ENCODE data around the gene IMMP2L.
"Not testable (repeated sequence)": the region's sequence is repeated elsewhere in the genome, so short reads cannot be mapped to it uniquely, and the experiment has no call there.

Gene IMMP2L

DNA sequence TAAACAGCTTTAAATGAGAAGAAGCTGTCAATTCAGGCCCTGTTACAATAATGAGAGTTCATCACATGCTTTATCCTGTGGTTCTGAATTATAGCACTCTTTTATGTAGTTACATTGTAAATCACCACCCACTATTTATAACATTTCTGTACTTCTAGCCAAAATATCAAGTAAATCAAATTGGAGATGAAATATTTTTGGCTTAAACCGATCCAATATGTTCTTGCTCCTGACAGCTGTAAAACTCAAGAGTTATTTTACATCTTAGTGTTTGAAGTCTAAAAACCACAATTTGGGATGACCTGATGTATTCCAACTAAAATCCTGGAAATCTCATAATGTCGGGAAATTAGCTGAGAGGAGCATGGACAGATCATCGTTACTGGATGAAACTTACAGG lies 842.6 kb downstream of the IMMP2L start:
- DNase-seq (ENCODE audit: low spot score): no peak

DNA sequence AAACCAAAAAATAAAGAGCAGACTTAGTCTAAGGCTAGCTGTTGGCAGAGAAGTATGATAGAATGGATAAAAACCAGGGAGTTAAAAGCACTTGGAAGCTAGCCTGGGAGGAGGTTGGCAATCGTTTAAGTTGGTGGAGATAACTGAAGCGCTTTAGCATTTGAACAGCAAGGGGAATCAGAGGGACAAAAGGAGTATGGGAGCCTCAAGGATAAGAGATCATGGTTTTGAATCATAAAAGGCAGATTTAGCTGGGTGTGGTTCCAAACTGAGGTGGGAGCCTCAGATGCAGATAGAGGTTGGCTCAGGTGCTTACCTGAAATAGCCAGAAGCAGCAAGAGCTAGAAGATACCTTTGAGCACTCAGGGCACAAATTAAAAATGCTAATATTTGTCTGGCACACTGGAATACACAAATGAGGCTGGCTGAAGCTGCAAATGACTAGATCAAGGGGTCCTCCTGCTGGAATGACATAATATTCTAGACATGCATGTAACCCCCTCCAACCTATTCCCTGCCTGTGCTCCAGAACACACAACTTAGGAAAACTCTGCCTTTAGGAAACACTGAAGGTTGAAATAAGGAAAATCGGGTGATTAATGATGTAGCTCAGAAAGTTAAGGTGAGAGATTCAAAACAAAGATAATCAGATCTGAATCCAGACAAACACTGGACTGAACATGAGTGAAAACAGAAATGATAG lies 843.6 kb downstream of the IMMP2L start:
- no peak for DNase-seq (ENCODE audit: low spot score)

DNA sequence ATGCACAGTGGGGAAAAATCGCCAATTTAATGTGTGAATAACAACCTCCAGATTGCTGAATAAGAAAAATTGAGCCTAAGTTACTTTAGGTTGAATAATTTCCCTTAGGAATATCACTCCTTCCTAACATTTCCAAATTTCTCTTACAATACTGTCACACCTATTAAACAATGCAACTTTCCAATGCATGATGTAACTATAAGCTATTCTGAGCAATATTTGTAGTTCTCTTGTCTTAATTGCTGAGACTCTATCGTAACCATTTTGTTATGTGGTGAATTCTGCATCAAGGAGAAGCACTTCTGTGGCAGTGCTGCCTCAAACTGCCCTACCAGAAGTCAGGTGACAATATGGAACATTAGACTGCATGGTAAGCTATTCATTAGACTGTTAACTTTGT lies 858.1 kb downstream of the IMMP2L start:
- no peak for DNase-seq (ENCODE audit: low spot score)

DNA sequence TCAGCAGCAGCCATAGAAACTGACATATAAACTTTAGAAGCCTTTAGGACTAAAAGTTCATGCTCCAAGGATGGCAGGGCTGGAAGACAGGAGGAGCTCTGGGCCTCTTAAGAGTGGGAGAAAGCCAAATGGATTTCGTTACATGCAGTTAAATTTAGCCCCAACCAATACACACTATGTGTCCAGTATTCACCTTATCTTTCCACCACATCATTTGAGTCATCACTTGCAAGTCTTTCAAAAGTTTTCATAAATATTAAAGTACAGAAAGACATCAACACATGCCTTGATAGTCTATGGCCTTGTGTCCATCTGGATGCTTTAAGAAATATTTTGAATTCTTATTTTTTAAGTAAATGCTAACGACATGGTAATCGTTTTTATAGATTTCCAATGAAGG lies 863.7 kb downstream of the IMMP2L start:
- DNase-seq (ENCODE audit: low spot score): no peak

DNA sequence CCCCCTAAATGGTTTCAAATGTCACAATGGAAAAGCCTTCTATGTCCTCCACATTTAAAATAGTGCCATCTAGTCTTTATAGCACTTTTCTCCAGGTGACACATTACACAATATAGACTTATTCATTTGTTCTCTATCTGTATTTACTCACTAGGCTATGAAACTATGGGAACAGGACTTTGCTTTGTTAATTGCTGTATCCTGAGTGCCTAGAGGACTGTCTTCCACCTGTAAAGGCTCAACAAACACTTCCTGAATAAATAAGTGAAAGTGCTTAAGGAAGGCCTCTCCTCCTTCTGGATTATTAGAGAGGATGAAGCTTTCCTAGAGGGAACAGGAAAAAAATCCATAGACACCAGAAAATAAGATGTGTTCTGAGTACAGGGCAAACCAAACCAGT lies 868.9 kb downstream of the IMMP2L start:
- no peak for DNase-seq (ENCODE audit: low spot score)

DNA sequence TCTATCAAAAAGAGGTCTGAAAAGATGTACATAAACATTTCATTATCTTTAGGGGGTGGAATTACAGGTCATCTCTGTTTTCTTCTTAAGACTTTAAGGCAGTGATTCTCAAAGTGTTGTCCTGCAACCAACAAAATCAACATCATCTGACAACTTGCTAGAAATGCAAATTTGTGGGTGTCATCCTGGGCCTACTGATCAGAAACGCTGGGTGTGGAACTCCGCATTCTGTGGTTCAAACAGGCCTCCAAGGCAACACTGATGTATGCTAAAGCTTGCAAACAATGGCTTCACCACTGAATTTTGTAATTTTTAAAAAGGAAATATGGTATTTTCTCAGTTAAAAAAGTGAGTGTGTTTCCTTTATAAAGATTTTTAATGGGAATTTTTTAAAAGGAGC lies 873.4 kb downstream of the IMMP2L start:
- no peak for DNase-seq (ENCODE audit: low spot score)

DNA sequence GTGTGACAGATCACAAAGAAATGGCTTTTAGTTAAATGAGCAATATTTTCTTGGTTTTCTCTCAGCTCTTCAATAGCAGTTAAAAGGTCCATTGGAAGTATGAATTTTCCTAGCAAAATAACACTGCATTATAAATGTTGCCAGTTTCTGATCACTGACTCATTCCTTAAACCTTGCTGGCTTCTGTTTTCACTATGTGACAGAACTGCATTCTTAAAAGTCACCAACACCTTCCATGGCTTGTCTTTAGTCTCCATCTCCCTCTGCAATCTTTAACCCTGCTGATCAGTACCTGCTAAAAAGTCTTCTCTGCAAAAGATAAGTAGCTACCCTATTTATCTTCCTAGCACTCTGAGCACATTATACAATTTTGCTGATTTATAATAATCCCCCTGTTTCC lies 876.4 kb downstream of the IMMP2L start:
- DNase-seq (ENCODE audit: low spot score): no peak

DNA sequence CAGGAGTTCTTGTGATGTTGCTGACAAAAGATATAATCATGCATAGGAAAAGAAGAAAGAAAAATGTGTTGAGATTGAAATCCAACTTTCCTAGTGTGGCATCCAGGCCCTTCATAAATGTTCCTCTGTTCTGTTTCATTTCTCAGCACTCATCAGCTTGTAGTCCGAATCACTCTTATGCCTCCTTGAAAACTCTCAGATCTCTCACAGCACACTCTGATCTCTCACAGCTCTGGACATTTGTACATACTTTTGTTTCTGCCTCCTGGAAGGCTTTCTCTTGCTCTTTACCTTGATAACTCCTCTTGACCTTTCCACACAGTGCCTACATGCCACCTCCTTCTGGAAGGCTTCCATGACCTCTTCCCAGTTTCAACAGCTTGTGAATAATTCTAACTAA lies 880.4 kb downstream of the IMMP2L start:
- no peak for DNase-seq (ENCODE audit: low spot score)

DNA sequence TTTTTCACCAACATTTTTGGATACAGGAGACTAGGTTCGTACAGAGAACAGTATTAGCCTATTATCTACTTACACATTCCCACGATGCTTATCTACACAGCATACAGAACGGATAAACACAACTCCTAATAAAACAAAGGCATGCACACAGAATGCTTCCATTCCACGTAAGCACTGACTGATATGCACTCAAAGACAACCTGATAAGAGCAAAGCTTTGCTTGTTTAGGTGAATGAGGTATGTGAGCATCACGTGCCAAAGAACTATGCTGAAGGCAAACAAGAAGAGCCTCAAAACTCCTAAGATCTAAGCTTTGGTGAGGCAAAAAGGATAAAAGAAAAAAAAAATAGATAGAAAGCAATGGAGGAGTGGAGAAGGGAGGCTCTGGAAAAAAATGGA lies 884.9 kb downstream of the IMMP2L start:
- no peak for DNase-seq (ENCODE audit: low spot score)

DNA sequence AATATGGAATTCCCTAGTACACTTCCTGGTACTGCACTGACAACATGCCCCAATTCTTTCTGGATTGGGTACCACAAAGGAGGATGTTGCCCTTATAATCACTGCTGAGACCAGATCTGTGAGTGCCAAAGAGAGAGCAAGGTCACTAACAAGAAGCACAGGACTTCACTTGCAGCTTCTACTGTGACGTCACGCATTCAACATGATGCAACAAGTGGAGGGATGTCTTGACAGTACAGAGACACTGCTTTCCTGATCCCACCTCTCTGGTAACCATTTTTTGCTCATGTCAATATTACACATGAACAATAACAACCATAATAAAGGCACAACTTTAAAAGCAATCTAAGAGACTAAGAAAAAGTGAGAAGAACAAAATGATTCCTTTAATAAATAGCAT lies 885.5 kb downstream of the IMMP2L start:
- DNase-seq (ENCODE audit: low spot score): no peak

DNA sequence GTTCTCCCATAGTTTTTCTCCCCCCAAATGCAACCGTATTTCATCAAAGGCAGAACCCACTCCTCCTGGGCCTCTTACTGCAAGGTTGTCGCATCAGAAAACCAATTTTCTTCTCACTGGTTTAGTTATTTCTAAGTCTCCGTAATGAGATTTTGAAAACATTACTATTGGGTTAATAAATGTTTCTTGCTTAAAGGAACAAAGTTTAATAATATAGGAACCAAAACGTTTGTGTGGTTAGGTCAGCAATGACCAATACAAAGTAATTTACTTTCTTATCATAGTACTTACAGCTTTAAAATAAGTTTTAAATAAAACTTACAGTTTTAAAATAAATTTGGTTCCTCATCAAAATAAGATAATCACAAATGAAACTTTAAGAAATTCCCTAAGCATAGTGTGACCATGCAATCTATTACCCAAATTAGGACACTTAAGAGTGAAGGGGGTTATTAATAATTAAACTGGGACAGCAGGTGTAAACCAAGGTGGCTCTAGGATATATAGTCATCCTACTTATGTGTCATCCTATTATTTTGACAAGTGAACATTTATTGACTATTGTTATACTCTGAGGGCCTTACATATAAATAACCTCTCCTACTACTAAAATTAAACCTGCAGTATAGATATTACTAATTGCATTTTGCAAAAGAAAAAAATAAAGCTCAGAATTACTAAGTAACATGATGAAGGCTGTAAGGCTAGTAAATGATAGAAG lies 886.7 kb downstream of the IMMP2L start:
- no peak for DNase-seq (ENCODE audit: low spot score)

DNA sequence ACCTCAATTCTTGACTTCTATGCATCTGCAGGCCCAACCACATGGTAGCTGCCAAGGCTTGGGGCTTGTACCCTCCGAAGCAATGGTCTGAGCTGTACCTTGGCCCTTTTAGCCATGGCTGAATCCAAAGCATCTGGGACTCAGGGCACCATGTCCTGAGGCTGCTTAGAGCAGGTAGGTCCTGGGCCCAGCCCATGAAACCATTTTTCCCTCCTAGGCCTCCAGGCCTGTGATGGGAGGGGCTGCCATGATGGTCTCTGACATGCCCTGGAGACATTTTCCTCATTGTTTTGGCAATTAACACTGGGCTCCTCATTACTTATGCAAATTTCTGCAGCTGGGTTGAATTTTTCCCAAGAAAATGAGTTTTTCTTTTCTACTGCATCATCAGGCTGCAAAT lies 889.1 kb downstream of the IMMP2L start:
- DNase-seq (ENCODE audit: low spot score): no peak

DNA sequence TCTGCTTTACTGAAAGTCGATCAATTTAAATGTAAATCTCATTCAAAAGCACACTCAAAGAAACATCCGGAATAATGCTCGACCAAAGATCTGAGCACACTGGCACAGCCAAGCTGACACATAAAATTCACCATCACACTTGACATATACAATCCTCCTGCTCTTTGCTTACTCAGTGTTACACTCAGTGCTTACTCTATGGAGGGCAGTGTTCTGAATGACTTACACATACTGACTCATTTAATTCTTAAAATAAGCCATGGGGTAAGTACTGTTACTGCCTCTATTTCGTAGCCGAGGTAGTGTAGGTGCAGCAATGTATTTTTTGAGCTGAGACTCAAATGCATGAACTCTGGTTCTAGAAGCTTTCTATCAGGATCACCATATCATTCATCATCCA lies 892.9 kb downstream of the IMMP2L start:
- no peak for DNase-seq (ENCODE audit: low spot score)

DNA sequence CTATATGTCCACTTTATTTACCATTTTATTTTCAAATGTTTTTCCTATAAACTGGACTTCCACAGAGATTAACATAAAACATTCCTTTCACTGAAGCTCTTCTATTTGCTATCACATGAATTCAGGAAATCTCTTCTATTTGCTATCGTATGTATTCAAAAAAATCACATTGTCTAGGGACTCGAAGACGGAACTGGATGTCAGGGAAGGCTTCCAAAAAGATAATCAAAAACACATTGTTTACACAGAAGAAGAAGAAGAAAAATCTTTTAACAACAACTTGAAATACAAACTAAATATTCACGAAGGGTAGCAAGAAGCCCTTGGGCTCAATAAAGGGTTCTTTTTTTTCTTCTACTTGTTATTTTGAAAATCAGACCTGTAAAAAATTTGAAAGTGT lies 897.5 kb downstream of the IMMP2L start:
- DNase-seq (ENCODE audit: low spot score): no peak

DNA sequence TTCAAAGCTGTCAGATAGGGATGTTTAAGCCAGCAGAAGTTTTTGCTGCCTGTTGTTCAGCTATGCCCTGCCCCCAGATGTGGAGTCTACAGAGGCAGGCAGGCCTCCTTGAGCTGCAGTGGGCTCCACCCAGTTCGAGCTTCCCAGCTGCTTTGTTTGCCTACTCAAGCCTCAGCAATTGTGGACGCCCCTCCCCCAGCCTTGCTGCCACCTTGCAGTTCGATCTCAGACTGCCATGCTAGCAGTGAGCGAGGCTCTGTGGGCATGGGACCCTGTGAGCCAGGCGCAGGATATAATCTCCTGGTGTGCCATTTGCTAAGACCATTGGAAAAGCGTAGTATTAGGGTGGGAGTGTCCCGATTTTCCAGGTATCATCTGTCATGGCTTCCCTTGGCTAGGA lies 901.7 kb downstream of the IMMP2L start:
- DNase-seq (ENCODE audit: low spot score): not testable (repeated sequence)

DNA sequence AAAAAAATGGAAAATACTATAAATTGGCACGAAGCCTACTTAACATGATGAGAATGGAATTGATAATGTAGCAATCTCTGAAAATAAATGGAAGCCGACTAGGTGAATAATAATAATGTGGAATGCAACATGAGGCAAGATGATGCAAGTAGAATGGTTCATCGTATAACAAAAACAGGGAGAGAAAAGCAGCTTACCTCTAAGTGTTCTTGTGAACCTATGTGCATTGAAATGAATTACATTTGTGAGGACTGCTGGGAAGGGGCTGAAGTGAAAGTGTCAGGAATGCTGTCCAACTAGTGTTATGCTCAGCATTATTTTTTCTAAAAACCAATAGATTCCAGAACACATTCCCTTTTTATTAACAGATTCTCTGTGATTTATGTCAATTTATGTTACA lies 912.0 kb downstream of the IMMP2L start:
- no peak for DNase-seq (ENCODE audit: low spot score)

DNA sequence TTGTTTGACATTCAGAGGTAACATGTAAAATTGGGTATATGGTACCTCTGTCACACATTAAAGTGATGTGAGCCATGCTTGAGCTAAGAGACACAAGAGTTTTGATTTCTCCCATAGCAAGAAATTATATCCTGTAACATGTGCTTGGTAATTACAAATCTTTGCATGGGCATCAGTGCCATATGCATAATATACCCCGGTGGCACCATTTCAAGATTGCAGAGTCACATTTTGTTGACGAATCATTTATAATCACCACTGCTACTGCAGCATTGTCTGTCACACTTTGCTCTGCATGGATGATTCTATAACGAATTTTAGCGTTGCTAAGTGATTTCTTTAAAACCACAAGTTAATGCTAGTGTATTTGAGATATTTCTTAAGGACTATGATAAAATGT lies 915.0 kb downstream of the IMMP2L start:
- no peak for DNase-seq (ENCODE audit: low spot score)

DNA sequence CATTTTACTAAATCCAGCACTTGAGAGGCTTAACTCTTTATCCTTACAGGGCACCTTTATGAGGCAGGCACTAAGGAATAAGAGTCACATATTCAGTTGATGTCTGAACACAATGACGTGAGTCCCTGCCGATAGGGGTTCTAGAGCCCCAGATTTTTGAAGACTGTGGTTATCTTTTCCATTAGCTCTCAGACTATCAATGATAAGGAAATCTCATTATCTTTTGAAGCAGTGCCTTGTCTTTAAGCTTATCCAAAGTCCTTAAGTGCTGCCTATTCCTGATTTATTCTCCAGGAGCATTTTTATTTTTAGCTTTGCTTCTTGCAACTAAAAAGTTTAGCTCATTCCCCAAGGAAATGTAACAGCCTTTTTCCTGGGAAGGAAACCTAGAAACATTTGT lies 915.5 kb downstream of the IMMP2L start:
- DNase-seq (ENCODE audit: low spot score): no peak

DNA sequence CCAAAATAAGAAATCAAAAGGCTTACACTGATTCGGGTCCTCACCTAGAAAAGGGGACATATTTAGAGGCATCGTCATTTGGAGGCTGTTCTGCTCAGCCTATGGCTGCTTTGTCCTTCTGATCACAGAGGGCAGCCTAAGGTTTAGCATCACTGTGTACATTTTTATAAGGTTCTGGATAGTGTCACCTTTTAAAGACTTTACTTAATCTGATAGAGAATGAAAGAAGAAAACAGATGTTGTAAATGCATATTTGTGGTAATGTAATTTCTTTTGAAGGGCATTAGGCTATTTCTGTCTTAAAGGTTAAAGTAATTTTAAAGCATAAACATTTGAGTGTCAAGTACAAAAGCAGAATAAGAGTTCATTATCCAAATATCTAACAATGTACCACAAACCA lies 916.7 kb downstream of the IMMP2L start:
- no peak for DNase-seq (ENCODE audit: low spot score)

DNA sequence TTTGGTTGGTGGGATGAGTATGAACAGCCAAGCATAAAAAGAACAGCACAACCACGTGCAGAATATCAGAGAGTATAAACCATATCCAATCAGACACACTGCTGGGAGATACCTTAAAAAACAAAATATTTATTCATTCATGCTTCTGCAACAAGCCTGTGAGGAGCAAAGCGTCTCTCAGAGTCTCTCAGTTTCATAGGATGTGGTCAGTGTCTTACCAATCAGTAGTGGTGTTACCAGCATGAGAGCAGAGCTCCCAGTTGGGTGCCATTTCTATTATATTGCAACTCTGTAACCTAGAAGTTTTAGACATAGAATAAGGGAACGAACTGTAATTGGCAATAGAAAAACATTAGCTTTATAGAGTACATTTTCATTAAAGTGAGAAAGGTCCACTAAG lies 917.2 kb downstream of the IMMP2L start:
- DNase-seq (ENCODE audit: low spot score): no peak

DNA sequence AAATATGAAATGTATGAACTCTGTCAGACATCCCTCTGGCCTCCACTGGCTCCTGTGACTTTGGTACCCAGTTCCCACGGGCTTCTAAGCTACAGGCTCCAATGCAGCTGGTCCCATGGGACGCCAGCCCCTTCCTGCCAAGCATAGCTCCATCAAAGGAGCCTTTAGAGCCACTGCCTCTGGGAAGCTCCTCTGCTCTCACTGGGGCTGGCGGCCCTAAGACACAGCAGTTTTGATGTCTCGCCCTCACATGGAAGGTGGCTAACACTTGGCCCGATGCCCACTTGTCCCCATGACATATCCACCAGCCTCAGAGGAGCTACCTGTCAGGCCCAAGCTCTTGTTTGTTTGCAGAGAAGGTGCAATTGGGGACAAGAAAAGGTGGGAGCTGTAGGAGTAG lies 925.0 kb downstream of the IMMP2L start:
- no peak for DNase-seq (ENCODE audit: low spot score)

DNA sequence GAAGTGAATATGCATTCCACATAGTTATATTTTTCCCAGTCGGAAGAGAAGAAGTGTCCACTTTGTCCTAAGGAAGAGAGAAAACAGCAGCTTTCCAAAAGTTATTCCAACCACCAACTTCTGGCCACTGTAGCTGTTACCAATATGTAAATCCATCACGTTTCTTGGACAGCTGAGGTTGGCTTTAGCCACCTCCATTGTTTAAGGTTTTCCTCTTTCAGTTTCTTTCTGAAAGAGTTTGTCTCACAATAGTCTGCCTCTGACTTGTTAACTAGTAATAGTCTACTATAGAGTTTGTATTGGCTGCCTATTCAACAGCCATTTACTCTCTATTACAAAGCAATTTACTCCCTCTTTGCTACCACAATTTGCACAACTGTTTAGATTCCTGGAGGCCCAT lies 929.0 kb downstream of the IMMP2L start:
- no peak for DNase-seq (ENCODE audit: low spot score)

DNA sequence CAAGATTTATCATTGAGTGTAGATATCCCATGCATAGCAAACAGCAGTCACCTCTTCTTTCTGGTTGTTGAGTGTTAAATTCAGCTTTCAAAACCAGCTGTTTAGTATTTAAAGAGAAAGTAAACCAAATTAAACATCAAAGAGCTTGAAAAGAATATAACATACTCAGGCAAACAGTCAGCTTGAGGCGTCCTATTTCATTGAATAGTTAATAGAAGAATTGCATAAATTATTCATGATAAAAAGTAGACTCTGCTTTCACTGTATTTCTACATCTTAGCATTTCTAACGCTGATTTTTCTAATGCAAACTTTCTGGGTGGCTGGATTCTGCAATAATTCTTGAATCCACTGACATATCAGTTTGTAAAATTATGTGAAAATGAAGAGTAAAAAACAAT lies 935.9 kb downstream of the IMMP2L start:
- no peak for DNase-seq (ENCODE audit: low spot score)

DNA sequence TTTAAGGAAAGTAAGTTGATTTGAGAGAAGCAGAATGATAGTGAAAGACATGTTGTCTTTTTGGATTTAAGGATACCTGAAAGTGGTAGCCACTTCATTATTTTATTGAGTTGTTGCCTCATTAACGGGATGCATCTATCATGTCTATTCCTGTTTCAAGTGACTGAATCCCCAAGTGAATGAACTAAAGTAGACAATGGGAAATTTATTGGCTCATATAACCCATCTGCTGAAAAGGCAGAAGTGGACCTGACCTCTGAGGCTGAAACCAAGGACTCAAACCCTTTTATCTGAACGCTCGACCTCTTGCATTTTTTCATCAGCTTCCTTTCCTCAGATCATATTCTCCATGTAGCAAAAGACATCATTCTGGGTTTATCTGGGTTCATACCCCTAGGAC lies 937.0 kb downstream of the IMMP2L start:
- DNase-seq (ENCODE audit: low spot score): no peak

All from AG08396 (cell line).